A172 (cell line): ENCODE data around the gene TYK2. TPM values are rescaled to one million over a fixed set of nuclear protein-coding genes. Genes with fewer than 3 reads are reported as not detected.
"Not testable (repeated sequence)": the region's sequence is repeated elsewhere in the genome, so short reads cannot be mapped to it uniquely, and the experiment has no call there.

Experiments
- DNase-seq: peaks from one replicate; pipeline ENCODE4 v3.0.0-alpha.2; 2015; ENCODE audit warnings: low spot score
- total RNA-seq: library from RNA; depleted of rRNA; stranded (reverse); fragments of >200 nt; shearing (Covaris generic); gene quantifications from 2 replicates; pipeline ENCODE4 v1.2.3, GENCODE V29; 2014; rRNA removed

TYK2 gene
- total RNA-seq = 59.7 and 112 TPM in 2 replicates

GRCh38 chr19:10380313-10381102, at the start of gene TYK2:
TYK2 (minus strand) TSS chr19:10380572; CDS start chr19:10378406, 2,166 bp downstream.
- peak; percentile 98 for DNase-seq

- DNase-seq = no peak
Measured at GRCh38 chr19:10428996-10429381, 48.6 kb upstream of the TYK2 start.

DNA sequence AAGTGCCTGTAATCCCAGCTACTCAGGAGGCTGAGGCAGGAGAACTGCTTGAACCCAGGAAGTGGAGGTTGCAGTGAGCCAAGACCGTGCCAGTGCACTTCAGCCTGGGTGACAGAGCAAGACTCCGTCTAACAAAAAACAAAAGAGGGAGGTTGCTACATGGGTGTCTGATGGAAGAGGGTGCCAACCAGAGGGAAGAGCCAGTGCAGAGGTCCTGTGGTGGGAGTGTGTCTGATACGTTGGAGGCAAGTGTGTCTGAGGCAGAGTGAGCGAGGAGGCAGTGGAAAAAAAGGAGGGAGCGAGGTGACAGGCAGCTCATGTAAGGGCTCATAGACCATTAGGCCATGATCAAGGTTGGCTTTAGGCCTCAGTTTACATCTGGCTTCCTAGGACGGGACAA, 46.8 kb upstream of the TYK2 start:
- DNase-seq = no peak

- DNase-seq = peak; percentile 78
Measured at GRCh38 chr19:10424011-10424637, 43.8 kb upstream of the TYK2 start.

GRCh38 chr19:10422846-10423245, 42.5 kb upstream of the TYK2 start:
- DNase-seq = no peak

DNA sequence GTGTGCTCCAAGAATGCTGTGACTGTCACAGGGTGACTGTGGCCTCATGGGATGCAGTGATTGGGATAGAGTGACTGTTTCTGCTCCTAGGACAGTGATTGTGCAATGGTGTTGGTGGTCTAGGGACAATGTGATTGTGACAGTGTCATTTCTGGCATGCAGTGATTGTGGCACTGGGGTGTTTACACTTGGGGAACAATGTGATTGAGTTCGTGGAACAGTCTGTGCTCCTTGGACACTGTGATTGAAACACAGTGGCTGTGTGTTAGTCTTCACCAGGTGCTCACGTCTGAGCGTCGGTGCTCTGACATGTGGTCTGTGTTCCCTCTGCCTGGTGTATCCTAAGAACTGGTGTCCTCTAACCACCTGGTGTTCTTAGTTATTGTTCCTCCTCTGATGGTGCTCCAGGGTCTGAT, 41.7 kb upstream of the TYK2 start:
- no peak for DNase-seq

DNA sequence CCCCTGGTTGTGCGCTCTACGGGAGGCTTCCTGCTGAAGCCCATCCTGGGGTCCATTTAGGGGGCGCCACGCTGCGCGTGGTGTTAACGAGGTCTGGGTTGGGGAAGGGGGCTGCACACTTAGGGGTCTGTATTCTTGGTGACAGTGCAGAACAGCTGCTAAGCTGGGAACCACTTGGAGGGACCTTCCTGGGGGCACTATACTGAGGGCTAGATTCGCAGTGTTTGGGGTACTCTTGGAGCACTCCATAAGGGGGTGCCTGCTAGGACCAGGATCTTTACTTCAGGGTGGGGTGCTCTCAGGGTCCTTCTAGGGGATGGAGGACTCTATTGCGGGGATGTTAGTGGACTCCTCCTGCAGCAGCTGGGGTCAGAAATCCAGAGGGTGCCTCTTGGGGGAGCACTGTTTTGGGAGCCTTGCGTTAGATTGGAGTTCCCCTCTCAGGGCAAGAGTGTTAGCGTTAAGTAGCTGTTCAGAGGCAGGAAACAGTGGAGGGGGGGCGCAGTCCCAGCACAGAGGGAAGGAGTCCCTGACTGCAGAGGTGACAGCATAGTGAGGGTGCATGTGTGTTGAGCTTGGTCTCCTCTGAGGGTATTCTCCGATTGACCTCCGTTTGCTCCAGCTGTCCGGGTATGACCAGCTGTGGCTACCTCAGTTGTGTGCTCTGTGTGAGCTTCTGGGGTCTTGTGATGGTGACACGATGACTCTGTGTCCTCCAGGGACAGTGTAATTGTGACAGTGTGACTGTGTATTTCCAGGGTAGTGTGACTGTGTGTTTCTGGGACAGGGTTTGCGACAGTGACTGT, 41.1 kb upstream of the TYK2 start:
- DNase-seq = no peak

- peak; percentile 23 for DNase-seq
Measured at GRCh38 chr19:10420444-10421239, 40.3 kb upstream of the TYK2 start, which contains the start of gene PDE4A. PDE4A (plus strand) TSS chr19:10420538; CDS start chr19:10420765, 227 bp downstream.

DNA sequence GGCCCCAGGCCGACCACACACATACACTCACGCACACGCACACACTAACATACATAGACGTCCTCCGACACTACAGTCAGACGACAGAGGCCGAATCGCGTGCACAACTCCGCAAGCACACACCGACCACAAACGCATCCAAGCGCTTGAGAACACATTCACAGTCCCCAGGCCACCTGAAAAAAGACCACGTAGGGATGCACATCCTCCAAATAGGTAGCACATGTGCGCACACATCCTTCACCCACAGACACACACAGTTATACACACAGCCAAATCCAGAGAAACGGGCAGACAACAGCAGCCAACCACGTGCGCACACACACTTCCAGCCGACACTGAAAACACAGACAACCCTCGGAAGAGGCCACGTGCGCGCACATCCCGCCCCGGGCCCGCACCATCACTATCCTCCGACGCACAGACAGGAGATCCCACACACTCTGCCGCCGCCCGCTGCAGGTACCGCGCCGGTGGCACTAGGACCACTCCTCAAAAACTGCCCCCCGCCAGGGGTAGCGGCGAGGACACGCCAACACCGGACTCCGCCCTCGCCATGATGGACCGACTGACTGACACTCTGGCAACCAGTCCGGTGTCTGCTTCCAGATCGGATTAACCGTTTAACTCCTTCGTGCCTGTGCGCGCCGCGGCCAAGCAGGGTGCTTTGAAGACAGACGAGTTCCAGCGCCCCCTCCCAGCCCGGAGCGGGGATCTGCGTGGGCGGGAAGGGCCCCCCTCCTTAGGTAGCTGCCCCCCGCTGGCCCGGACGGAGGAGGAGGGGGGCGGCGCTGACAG, 39.5 kb upstream of the TYK2 start:
- peak; percentile 62 for DNase-seq

DNA sequence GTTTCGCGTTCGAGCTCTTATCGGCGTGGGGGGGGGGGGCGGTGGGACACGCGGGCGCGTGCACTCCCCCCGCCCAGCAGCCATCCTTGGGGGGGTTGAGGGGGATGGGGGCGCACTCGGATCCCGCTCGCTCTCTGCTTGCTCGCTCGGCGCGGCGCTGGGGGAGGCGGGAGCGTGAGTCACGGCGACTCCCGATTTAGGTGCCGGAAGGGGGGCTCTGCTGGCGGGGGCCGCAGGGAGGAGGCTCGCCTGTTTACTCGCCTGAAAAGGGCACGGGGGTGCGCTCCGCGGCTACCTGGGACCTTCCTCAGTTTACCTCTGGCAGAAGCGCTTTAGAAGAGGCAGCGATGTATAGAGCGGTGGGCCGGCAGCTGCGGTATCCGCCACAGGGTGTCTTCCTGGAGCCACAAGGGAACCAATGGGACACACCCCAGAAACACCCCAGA, 38.9 kb upstream of the TYK2 start:
- DNase-seq = no peak

GRCh38 chr19:10418485-10419199, 38.3 kb upstream of the TYK2 start:
- no peak for DNase-seq

GRCh38 chr19:10418235-10418484, 37.8 kb upstream of the TYK2 start:
- DNase-seq = no peak

DNA sequence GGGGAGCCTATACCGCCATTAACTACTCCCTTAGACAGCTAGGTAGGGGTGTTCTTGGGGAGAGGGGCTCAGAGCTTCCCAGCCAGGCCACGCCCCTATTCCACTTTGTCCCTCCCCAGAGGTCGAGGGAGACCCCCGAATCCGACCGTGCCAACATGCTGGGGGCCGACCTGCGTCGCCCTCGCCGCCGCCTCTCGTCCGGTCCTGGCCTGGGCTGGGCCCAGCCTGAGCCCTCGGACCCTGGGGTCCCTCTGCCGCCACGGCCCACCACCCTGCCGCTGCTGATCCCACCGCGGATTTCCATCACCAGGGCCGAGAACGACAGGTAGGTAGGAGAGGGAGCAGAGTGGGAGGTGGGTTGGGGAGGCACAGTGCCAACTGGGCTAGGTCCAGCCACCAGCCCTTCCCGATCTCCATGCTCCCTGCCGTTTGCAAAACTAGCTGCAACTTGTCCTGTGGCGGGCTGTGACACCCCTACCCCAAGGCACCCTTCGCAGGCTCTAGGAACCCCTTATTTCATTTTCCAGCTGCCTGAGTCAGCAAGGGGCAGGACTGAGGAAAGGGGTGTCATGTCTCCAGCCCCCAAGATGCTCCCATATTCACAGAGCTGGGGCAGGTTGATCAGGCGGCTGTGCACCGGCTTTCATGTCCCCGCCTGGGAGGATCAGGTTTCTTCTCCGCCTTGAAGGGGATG, 37.3 kb upstream of the TYK2 start:
- no peak for DNase-seq

DNA sequence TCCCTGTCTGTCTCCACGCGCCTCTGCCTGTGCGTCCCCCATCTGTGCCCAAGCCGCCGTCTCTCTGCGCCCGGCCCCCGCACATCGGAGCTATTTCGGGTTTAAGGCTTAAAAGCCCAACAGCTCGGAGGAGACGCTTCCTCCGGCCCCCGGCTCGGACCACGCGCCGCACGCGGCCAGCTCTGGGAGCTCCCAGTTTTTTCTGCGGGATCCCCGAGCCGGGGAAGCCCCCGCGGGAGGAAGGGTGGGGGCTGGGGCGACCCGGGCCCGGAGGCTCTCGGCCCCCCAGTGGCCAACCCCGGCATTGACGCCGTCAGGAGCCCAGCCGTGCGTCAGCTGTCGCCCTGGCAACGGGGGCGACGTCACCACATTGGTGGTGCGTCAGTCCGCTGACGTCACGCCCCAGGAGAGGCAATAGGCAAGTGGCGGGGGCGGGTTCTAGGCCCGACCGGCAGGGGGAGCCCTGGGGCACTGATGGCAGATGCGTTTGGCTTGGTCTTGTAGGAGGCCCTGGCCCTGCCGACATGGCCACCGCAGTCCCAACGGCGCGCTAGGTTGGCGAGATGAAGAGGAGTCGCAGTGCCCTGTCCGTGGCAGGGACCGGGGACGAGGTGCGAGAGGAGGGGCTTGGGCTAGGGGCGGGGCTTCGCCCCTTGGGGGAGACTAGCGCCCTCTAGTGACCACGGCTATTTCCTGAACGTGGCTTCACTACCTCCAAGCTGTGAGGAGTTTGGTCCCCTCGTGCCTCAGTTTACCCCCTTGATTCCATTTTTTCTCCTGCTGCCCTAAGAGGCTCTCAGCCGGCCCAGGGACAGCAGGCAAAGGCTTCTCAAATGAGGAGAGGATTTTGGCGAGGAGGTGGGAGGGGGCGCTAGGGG, 36.2 kb upstream of the TYK2 start:
- DNase-seq = peak; percentile 82

DNA sequence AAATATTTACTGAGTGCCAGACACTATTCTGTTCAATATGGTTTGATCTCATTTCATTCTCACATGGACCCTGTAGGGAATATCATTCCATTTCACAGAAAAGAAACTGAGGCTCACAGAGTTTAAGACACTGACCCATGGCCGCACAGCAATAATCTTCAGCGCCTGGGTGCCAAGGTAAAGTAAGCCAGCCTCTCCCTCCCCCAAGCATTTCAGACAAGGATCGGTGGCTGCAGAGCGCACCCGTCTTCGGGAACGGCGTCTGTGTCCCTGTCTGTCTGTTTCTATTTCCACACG, 35.7 kb upstream of the TYK2 start:
- DNase-seq = no peak

DNA sequence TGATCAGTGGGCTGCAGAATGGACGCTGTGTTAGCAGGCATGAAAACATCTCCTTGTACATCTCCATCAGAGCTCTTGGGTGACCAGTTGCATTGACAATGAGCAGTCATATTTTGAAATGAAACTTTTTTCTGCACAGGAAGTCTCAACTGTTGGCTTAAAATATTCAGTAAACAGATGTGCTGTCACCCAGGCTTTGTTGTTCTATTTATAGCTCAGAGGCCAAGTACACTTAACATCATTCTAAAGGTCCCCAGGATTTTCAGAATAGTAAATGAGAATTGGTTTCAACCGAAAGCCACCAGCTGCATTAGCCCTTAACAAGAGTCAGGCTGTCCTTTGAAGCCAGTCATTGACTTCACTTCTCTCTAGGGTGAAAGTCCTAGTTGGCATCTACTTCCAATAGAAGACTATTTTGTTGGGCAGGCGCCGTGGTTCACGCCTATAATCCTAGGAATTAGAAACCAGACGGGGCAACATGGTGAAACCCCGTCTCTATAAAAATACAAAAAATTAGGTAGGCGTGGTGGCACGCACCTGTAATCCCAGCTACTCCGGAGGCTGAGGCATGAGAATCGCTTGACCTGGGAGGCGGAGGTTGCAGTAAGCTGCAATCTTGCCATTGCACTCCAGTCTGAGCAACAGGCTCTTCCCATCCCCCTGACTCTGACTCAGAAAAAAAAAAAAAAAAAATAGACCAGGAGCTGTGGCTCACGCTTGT, 32.0 kb upstream of the TYK2 start:
- DNase-seq = no peak

DNA sequence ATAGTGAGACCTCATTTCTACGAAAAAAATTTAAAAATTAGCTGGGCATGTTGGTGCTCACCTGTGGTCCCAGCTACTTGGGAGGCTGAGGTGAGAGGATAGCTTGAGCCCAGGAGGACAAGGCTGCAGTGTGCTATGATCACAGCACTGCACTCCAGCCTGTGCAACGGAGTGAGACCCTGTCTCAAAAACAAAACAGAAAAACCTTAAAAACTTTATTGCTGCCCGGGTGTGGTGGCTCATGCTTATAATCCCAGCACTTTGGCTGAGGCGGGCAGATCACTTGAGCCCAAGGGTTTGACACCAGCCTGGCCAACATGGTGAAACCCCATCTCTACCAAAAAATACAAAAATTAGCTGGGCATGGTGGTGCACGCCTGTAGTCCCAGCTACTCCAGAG, 30.9 kb upstream of the TYK2 start:
- DNase-seq = not testable (repeated sequence)
